CD4-positive, alpha-beta T cell treated with Interferon alpha-2 for 1 hour (primary cell): ENCODE results near the gene TMEM273.

Experiments
- DNase-seq, 2 donors: peaks; one replicate each; pipeline ENCODE4 v3.0.0-alpha.2; 2020 to 2022

Gene TMEM273

GRCh38 chr10:49114718-49115014, 73.5 kb downstream of the TMEM273 start:
- no peak for DNase-seq

- no peak for DNase-seq
Measured at GRCh38 chr10:49113741-49114141, 74.5 kb downstream of the TMEM273 start.

- no peak for DNase-seq
Measured at GRCh38 chr10:49112851-49113250, 75.3 kb downstream of the TMEM273 start.

DNA sequence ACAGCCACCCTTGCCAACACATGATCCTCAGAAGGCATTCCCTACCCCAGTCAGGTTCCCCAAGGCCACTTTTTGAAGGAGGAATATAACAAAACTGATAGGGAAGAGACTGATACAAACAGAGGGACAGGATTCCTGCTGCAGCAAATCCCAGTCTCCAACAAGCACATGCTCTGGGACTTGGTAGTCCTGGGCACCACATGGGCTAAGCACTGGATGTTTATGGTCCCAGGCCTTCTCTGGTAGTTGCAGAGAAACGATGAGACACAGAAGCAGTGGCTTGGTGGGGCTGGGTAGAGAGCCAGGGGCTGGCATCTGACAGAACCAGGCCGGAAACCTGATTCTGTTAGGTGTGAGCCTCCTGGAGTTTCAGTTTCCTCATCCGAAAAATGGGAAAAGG, 76.1 kb downstream of the TMEM273 start:
- DNase-seq = no peak

- DNase-seq = no peak
Measured at GRCh38 chr10:49111320-49111698, 76.9 kb downstream of the TMEM273 start.

- no peak for DNase-seq
Measured at GRCh38 chr10:49110684-49111319, 77.4 kb downstream of the TMEM273 start.

DNA sequence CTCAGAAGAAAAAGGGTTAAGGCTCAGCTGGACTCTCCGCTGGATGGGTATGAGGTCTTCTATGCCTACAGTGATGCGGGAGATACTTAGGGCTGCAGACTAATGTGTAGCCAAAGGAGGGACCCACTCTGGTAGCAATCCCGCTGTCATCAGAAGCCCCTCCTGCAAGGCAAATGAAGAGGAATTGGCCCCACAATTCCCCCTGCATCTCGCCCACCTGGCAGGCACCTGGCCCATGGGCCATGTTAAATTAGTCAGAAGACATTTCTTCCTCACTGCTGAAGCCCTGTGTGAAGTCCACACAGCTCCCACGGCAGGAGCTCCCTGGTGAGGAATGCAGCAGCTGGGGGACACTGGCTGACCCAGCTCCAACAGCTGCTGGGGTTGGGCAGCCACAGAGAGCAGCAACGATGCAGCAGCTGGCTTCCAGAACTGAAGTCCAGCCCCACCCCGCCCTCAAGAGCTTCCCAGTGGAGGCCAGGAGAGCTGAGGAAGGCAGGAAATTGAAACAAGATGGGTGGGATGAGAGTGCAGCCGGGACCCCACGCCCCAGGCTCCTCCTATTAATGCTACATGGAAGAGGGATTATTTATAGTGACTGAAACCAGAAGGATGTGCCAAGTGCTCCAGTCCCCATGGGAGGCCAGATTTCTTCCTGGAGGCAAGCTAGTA, 78.4 kb downstream of the TMEM273 start:
- DNase-seq = no peak

- DNase-seq = no peak
Measured at GRCh38 chr10:49108656-49109055, 79.5 kb downstream of the TMEM273 start.

DNA sequence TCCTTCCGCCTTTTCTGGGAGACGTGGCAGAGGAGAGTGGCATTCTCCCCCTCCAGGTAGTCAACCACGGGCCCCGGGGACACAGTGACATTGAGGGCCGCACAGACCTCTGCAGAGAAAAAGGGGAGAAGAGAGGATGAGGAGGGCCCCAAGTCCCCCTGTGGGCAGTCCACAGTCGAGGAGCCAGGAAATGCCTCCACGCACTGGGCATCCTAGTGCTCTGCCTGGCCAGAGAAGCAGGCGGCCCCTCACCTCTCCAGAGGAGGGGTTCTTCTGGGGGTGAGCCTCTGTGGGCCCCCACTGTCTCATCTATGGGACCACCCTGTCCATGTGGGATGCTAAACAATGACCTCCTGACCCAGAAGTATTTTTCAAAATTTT, 80.3 kb downstream of the TMEM273 start:
- DNase-seq = no peak

DNA sequence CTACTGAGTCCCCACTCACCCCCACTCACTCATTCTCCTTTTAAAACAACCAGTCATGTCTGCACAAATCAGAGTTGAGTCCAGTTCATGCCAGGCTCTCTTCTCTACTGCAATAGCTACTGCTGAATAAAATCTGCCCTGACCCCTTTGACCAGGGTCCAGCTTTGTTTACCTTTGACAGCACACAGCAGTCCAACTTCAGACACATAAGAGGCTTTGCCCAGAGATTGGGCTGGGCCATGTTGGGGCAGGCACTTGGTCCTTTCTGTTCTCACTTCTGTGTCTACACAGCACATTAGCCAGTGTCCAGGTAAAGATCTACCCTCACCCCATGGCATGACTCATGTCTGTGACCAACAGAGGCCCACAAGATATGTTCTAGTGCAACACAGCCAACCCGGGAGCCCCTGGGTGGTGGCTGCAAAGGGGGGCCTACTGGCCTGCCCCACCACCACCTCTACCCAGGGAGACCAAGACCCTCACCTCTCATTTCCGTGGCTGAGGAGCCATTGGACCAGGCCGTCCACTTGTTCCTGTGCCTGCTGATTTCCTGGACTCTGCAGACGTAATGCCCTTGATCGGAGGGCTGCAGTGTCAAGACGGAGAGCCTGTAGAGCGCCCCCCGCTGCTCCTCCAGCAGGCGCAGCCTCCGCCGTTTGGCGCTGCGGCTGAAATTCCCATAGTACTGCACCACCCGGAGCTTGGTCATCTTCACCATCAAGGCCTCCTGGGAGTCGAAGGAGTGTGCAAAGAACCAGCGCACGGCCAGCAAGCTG, 80.9 kb downstream of the TMEM273 start:
- DNase-seq = no peak

DNA sequence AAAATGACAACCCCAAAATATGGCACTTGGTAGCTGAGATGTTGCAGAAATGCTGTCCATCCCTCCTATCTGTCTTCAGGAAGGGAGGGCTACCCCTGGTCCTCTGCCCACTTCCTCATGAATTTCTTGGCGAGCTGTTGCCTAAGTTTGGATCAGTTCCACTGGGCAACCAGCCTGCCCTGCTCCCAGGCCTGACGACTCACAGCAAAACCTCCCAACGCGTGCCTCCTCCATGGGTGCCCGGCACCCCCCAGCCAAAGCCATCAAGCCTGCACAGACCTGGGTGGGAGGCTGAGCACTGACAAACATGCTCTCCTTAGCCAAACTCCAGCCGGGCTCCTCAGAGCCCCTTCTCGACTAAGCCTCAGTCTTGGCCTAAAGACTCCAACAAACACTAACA, 81.7 kb downstream of the TMEM273 start:
- no peak for DNase-seq

GRCh38 chr10:49105076-49105475, 83.1 kb downstream of the TMEM273 start:
- DNase-seq = no peak
